Stimulated activated CD4-positive, alpha-beta T cell treated with anti-CD3 and anti-CD28 coated beads, Interleukin-1b, Interleukin-23, amount 100 ng/mL, for 4 hours (primary cell): ENCODE measurements around the gene MYO1D.
"Not testable (repeated sequence)": the region's sequence is repeated elsewhere in the genome, so short reads cannot be mapped to it uniquely, and the experiment has no call there.

Experiments used
- DNase-seq, 2 donors: peaks; one replicate each; pipeline ENCODE4 v3.0.0-alpha.2; 2020; ENCODE audit warnings: low read depth in 2 of 2

The MYO1D gene

GRCh38 chr17:32673964-32674363, 203.0 kb downstream of the MYO1D start:
- no peak for DNase-seq

- no peak for DNase-seq
These were observed 204.2 kb downstream of the MYO1D start for GRCh38 chr17:32672711-32673110.

GRCh38 chr17:32671896-32672295, 205.0 kb downstream of the MYO1D start:
- no peak for DNase-seq

GRCh38 chr17:32664936-32665583, 211.9 kb downstream of the MYO1D start:
- no peak for DNase-seq

- DNase-seq = no peak
These were observed 216.4 kb downstream of the MYO1D start for GRCh38 chr17:32660496-32660985.

- peak; percentile 49 to 53 for DNase-seq
These were observed 217.5 kb downstream of the MYO1D start for GRCh38 chr17:32659419-32659842.

GRCh38 chr17:32658470-32659418, 218.2 kb downstream of the MYO1D start:
- DNase-seq = no peak

- DNase-seq = no peak
These were observed 220.0 kb downstream of the MYO1D start for GRCh38 chr17:32656886-32657285.

GRCh38 chr17:32654324-32654723, 222.6 kb downstream of the MYO1D start:
- DNase-seq = no peak

GRCh38 chr17:32651084-32651483, 225.8 kb downstream of the MYO1D start:
- DNase-seq = no peak

GRCh38 chr17:32648450-32648849, 228.5 kb downstream of the MYO1D start:
- DNase-seq = no peak

- no peak for DNase-seq
These were observed 230.0 kb downstream of the MYO1D start for GRCh38 chr17:32646941-32647340.

GRCh38 chr17:32641514-32641913, 235.4 kb downstream of the MYO1D start:
- DNase-seq = not testable (repeated sequence)

GRCh38 chr17:32636598-32637218, 240.2 kb downstream of the MYO1D start:
- DNase-seq = no peak

- DNase-seq = no peak
These were observed 242.8 kb downstream of the MYO1D start for GRCh38 chr17:32634167-32634566.

GRCh38 chr17:32631341-32632096, 245.4 kb downstream of the MYO1D start:
- no peak for DNase-seq

- no peak for DNase-seq
These were observed 247.2 kb downstream of the MYO1D start for GRCh38 chr17:32629563-32630190.

GRCh38 chr17:32628271-32629044, 248.5 kb downstream of the MYO1D start:
- no peak for DNase-seq

GRCh38 chr17:32627239-32627996, 249.5 kb downstream of the MYO1D start:
- DNase-seq = no peak

GRCh38 chr17:32626379-32626791, 250.5 kb downstream of the MYO1D start:
- no peak for DNase-seq
